GM23248 (cell line): ENCODE results near the gene DUS1L.

Experiments
- EZH2 ChIP-seq: fragments of 200-600 bp; sonication (generic); IDR thresholded peaks from 2 replicates; pipeline ENCODE4 v1.6.1; 2018; ENCODE audit warnings: antibody characterized with exemption, mild to moderate bottlenecking; ENCODE audit not compliant: insufficient read depth, poor library complexity, severe bottlenecking
- EZH2phosphoT487 ChIP-seq: fragments of 200-600 bp; sonication (generic); IDR thresholded peaks from 2 replicates; pipeline ENCODE4 v1.6.1; 2018; ENCODE audit warnings: antibody characterized with exemption, moderate library complexity, mild to moderate bottlenecking, low read depth; ENCODE audit not compliant: insufficient read depth

- TF ChIP-seq EZH2phosphoT487 = no peak
- TF ChIP-seq EZH2 = no peak
Measured at GRCh38 chr17:82016061-82016874, 49.3 kb downstream of the DUS1L start.
